ENCODE measurements around the gene PTGES3.

DNA sequence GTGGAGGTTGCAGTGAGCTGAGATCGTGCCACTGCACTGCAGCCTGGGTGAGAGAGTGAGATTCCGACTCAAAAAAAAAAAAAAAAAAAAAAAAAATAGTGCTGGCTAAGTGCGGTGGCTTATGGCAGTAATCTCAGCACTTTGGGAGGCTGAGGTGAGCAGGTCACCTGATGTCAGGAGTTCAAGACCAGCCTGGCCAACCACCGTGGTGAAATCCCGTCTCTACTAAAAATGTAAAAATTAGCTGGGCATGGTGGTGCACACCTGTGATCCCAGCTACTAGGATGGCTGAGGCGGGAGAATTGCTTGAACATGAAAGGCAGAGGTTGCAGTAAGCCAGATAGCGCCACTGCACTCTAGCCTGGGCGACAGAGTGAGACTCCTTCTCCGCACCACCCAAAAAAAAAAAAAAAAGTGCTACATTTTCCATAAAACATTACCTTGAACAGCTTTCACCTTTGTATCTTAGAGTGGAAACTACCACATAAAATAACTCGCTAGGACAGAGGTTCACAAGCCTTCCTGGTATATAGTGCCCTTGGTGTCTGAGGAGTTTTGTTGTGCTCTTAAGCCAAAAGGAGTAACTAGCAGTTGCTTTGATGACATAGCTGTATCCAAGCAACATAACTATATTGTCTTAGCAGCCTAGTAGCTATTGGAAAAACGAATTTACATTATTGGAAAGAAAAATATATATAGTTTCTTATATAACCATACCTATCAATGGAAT lies 11.1 kb downstream of the PTGES3 start:
- TF ChIP-seq, protein P1, sequence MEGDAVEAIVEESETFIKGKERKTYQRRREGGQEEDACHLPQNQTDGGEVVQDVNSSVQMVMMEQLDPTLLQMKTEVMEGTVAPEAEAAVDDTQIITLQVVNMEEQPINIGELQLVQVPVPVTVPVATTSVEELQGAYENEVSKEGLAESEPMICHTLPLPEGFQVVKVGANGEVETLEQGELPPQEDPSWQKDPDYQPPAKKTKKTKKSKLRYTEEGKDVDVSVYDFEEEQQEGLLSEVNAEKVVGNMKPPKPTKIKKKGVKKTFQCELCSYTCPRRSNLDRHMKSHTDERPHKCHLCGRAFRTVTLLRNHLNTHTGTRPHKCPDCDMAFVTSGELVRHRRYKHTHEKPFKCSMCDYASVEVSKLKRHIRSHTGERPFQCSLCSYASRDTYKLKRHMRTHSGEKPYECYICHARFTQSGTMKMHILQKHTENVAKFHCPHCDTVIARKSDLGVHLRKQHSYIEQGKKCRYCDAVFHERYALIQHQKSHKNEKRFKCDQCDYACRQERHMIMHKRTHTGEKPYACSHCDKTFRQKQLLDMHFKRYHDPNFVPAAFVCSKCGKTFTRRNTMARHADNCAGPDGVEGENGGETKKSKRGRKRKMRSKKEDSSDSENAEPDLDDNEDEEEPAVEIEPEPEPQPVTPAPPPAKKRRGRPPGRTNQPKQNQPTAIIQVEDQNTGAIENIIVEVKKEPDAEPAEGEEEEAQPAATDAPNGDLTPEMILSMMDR (IDR thresholded peaks at IDR 0.05; ENCODE audit: low read depth, low read length) = no peak
- no peak for TF ChIP-seq EZH2phosphoT487 (IDR thresholded peaks at IDR 0.05; ENCODE audit: low read depth)
